PC-9 (cell line): ENCODE results near the gene SYCP2. TPM values are rescaled to one million over a fixed set of nuclear protein-coding genes. Genes with fewer than 3 reads are reported as not detected.

ENCODE experiments used
- Bru-seq: library from RNA; stranded (reverse); fragments of 400-500 nt; gene quantifications from one replicate; lab custom pipeline; 2021; lab: Mats Ljungman, UMichigan
- BruChase-seq, 2 experiments: library from RNA; stranded (reverse); fragments of 400-500 nt; gene quantifications; one replicate each; lab custom pipeline; 2021; lab: Mats Ljungman, UMichigan
- BruUV-seq: library from RNA; stranded (reverse); fragments of 400-500 nt; replicated peaks from 2 replicates; lab custom pipeline; 2021; lab: Mats Ljungman, UMichigan
- CTCF ChIA-PET: fragments of 300-600 bp; sonication (Branson Sonifier 250); formaldehyde crosslinking; loops from one replicate; lab custom pipeline; 2022; ENCODE audit warnings: antibody characterized with exemption; lab: Charles Lee
- POLR2A ChIA-PET: fragments of 300-600 bp; sonication (Branson Sonifier 250); formaldehyde crosslinking; loops from one replicate; lab custom pipeline; 2022; ENCODE audit warnings: antibody characterized with exemption; ENCODE audit not compliant: unreplicated experiment; lab: Charles Lee
- DNase-seq, 2 experiments: peaks; one replicate each; pipeline versions ENCODE4 v3.0.0 to v3.0.0-alpha.2; 2015 to 2022; ENCODE audit warnings: mixed read lengths in 1 of 2
- H2AFZ ChIP-seq: fragments of 200-600 bp; sonication (generic); 2 replicates; pipeline ENCODE4 v1.8.1; 2017; ENCODE audit warnings: antibody characterized with exemption
- H3F3A ChIP-seq: fragments of 200-600 bp; sonication (generic); 2 replicates; pipeline ENCODE4 v1.8.1; 2017; ENCODE audit warnings: antibody characterized with exemption, mild to moderate bottlenecking, low read depth; ENCODE audit not compliant: insufficient read depth
- H3K27ac ChIP-seq: fragments of 200-600 bp; sonication (generic); 2 replicates; pipeline ENCODE4 v1.6.1; 2016; ENCODE audit warnings: mixed run types
- H3K27me3 ChIP-seq: fragments of 200-600 bp; sonication (generic); 2 replicates; pipeline ENCODE4 v1.6.1; 2016; ENCODE audit warnings: low read depth, mixed run types; ENCODE audit not compliant: insufficient read depth
- H3K36me3 ChIP-seq: fragments of 200-600 bp; sonication (generic); 2 replicates; pipeline ENCODE4 v1.6.1; 2016; ENCODE audit warnings: low read depth, mixed run types
- H3K4me1 ChIP-seq: fragments of 200-600 bp; sonication (generic); replicated peaks from 2 replicates; pipeline ENCODE4 v1.6.1; 2016; ENCODE audit warnings: mixed run types; ENCODE audit not compliant: insufficient read depth
- H3K4me2 ChIP-seq: fragments of 200-600 bp; sonication (generic); 2 replicates; pipeline ENCODE4 v1.6.1; 2017; ENCODE audit warnings: mixed run types
- H3K4me3 ChIP-seq: fragments of 200-600 bp; sonication (generic); 2 replicates; pipeline ENCODE4 v1.6.1; 2016; ENCODE audit warnings: mixed run types
- H3K79me2 ChIP-seq: fragments of 200-600 bp; sonication (generic); 2 replicates; pipeline ENCODE4 v1.6.1; 2017; ENCODE audit warnings: low read depth, mixed run types
- H3K9me2 ChIP-seq: fragments of 200-600 bp; sonication (generic); 2 replicates; pipeline ENCODE4 v1.8.1; 2017; ENCODE audit warnings: mild to moderate bottlenecking; ENCODE audit not compliant: insufficient read depth
- H3K9me3 ChIP-seq: fragments of 200-600 bp; sonication (generic); 2 replicates; pipeline ENCODE4 v1.8.1; 2016; ENCODE audit warnings: low read depth; ENCODE audit not compliant: insufficient read depth
- H4K20me1 ChIP-seq: fragments of 200-600 bp; sonication (generic); 2 replicates; pipeline ENCODE4 v1.8.1; 2017; ENCODE audit not compliant: insufficient read depth
- CTCF ChIP-seq: fragments of 200-600 bp; sonication (generic); conservative IDR thresholded peaks from 2 replicates; pipeline ENCODE4 v1.6.1; 2017; ENCODE audit warnings: mixed run types, antibody characterized with exemption, mild to moderate bottlenecking, moderate library complexity
- EZH2 ChIP-seq: fragments of 200-600 bp; sonication (generic); IDR thresholded peaks from 2 replicates; pipeline ENCODE4 v1.8.0; 2017; ENCODE audit warnings: antibody characterized with exemption, low read depth
- intact Hi-C: fragments of 100-400 bp; cut with micrococcal nuclease; formaldehyde crosslinking; loops from one replicate; pipeline ENCODE4 v1.10.0; 2022; ENCODE audit not compliant: unreplicated experiment
- long read RNA-seq: library from polyadenylated mRNA; stranded (forward); transcript quantifications from one replicate; pipeline ENCODE4 v2.0.0, GENCODE V29; 2022
- total RNA-seq: library from RNA; stranded (reverse); gene quantifications from 2 replicates; pipeline ENCODE4 v1.2.3, GENCODE V29; 2021

The SYCP2 gene
- total RNA-seq (1.8 and 3.0 TPM in 2 replicates), Bru-seq, nascent RNA (percentile 37 among the genes with signal in this experiment), BruChase-seq, experiment 1, labeled RNA remaining after a 2-hour chase (percentile 55 among the genes with signal in this experiment), BruChase-seq, experiment 2, labeled RNA remaining after a 6-hour chase (percentile 51 among the genes with signal in this experiment)
- long read RNA-seq, result 0 reads

- CTCF ChIA-PET, result interaction anchor here (0.6 kb wide), 1 partner anchor 12 kb away, joined by 4 read pairs; no protein-coding TSS in a partner anchor
- peaks cover 22% of the 10 kb centered on the region for H3K4me1 ChIP-seq
Measured at GRCh38 chr20:59933296-59933848, at the start of gene SYCP2. TSS of gene SYCP2 (minus strand) at chr20:59933637. CDS start at chr20:59922413, 11,224 bp downstream.

GRCh38 chr20:59983076-59983475 lies 49.6 kb upstream of the SYCP2 start:
- Histone ChIP-seq H4K20me1 (no peaks in the 10 kb centered on the region), H3K4me2 (no peak overlapping the region), H3F3A (no peaks in the 10 kb centered on the region), H3K36me3 (0 out of 2 replicates have a peak, but pooled peaks cover 9% of the 10 kb centered on the region), H3K79me2 (no peaks in the 10 kb centered on the region), H3K27ac (no peak overlapping the region), H2AFZ (no peak overlapping the region), H3K9me2 (no peaks in the 10 kb centered on the region), H3K27me3 (no peaks in the 10 kb centered on the region), H3K4me3 (no peak overlapping the region), H3K4me1 (peaks cover 25% of the 10 kb centered on the region), H3K9me3 (no peaks in the 10 kb centered on the region; the same call in 1 of the 2 replicates)
- TF ChIP-seq CTCF (no peak), EZH2 (no peak)
- BruUV-seq, result no TSS peak
- CTCF ChIA-PET, result no interaction called here
- POLR2A ChIA-PET, result no interaction called here
- DNase-seq, result peak in 1 of 2 experiments; percentile 0
- intact Hi-C loops, result no loop called here

More at GRCh38 chr20:59933296-59933848, at the start of gene SYCP2:
- H3F3A ChIP-seq, result peaks cover 6% of the 10 kb centered on the region; the same call in 1 of the 2 replicates
- 0 out of 2 replicates have a peak, but pooled peaks cover 8% of the 10 kb centered on the region for H4K20me1 ChIP-seq
- peaks cover 8% of the 10 kb centered on the region for H3K36me3 ChIP-seq
- H3K4me3 ChIP-seq, result no peak within 1 kb of the TSS
- no peak for TF ChIP-seq CTCF
- no peak for TF ChIP-seq EZH2
- H2AFZ ChIP-seq, result no peak within 1 kb of the TSS
- POLR2A ChIA-PET, result no interaction called here
- intact Hi-C loops, result no loop called here
- no TSS peak for BruUV-seq
- H3K9me3 ChIP-seq, result no peaks in the 10 kb centered on the region
- no peak within 1 kb of the TSS for H3K4me2 ChIP-seq
- no peaks in the 10 kb centered on the region for H3K9me2 ChIP-seq
- H3K27ac ChIP-seq, result no peak within 1 kb of the TSS
- no peaks in the 10 kb centered on the region for H3K27me3 ChIP-seq
- H3K79me2 ChIP-seq, result peaks cover 32% of the 10 kb centered on the region
- no peak for DNase-seq

GRCh38 chr20:59977086-59977485 lies 43.6 kb upstream of the SYCP2 start:
- CTCF ChIA-PET, result no interaction called here
- H3K4me2 ChIP-seq, result no peak overlapping the region
- H3K4me1 ChIP-seq, result peaks cover 15% of the 10 kb centered on the region
- DNase-seq, result no peak
- 0 out of 2 replicates have a peak, but pooled peaks cover 9% of the 10 kb centered on the region for H3K36me3 ChIP-seq
- H3K27ac ChIP-seq, result no peak overlapping the region
- no peaks in the 10 kb centered on the region for H3K9me2 ChIP-seq
- no peak overlapping the region for H3K4me3 ChIP-seq
- no TSS peak for BruUV-seq
- H4K20me1 ChIP-seq, result no peaks in the 10 kb centered on the region
- no peak overlapping the region for H2AFZ ChIP-seq
- H3K79me2 ChIP-seq, result no peaks in the 10 kb centered on the region
- POLR2A ChIA-PET, result no interaction called here
- H3F3A ChIP-seq, result peaks cover 15% of the 10 kb centered on the region
- H3K27me3 ChIP-seq, result no peaks in the 10 kb centered on the region
- TF ChIP-seq EZH2, result no peak
- TF ChIP-seq CTCF, result no peak
- intact Hi-C loops, result no loop called here
- no peaks in the 10 kb centered on the region for H3K9me3 ChIP-seq
